Measurements from ENCODE around the gene SRD5A3.
"Not testable (repeated sequence)": the region's sequence is repeated elsewhere in the genome, so short reads cannot be mapped to it uniquely, and the experiment has no call there.

Gene SRD5A3

GRCh38 chr4:55346851-55347255 lies 811 bp downstream of the SRD5A3 start:
- Histone ChIP-seq H2AFZ (ENCODE audit: low read length, unreplicated experiment) (peak overlapping the region; percentile 81), H3K27me3 (ENCODE audit: insufficient read depth, low read length) (no peaks in the 10 kb centered on the region), H3K4me1 (ENCODE audit: control insufficient read depth, insufficient read depth, low read length, unreplicated experiment) (peaks cover 35% of the 10 kb centered on the region), H3K79me2 (ENCODE audit: control insufficient read depth, insufficient read depth, low read length, unreplicated experiment) (peaks cover 30% of the 10 kb centered on the region), H3K4me3 (ENCODE audit: low read depth, low read length) (peak overlapping the region; percentile 95), H3K27ac (ENCODE audit: low read depth, low read length) (peak overlapping the region; percentile 73), H3K36me3 (ENCODE audit: insufficient read depth, low read length) (0 out of 2 replicates have a peak, but pooled peaks cover 3% of the 10 kb centered on the region)

- H3K36me3 ChIP-seq (ENCODE audit: insufficient read depth, low read length): peaks cover 11% of the 10 kb centered on the region; the same call in 1 of the 2 replicates
- peak overlapping the region; percentile 50 for H3K27ac ChIP-seq (ENCODE audit: low read depth, low read length)
- H3K79me2 ChIP-seq (ENCODE audit: control insufficient read depth, insufficient read depth, low read length, unreplicated experiment): peaks cover 30% of the 10 kb centered on the region
- H3K4me1 ChIP-seq (ENCODE audit: control insufficient read depth, insufficient read depth, low read length, unreplicated experiment): peaks cover 35% of the 10 kb centered on the region
- H3K4me3 ChIP-seq (ENCODE audit: low read depth, low read length): peak overlapping the region; percentile 95
- no peaks in the 10 kb centered on the region for H3K27me3 ChIP-seq (ENCODE audit: insufficient read depth, low read length)
- H2AFZ ChIP-seq (ENCODE audit: low read length, unreplicated experiment): peak overlapping the region; percentile 25
Observed at GRCh38 chr4:55347610-55348228, 1.7 kb downstream of the SRD5A3 start.

GRCh38 chr4:55348466-55348865 lies 2.4 kb downstream of the SRD5A3 start:
- H3K4me1 ChIP-seq (ENCODE audit: control insufficient read depth, insufficient read depth, low read length, unreplicated experiment): peaks cover 35% of the 10 kb centered on the region
- peak overlapping the region; percentile 50 for H3K27ac ChIP-seq (ENCODE audit: low read depth, low read length)
- H2AFZ ChIP-seq (ENCODE audit: low read length, unreplicated experiment): peak overlapping the region; percentile 15
- H3K79me2 ChIP-seq (ENCODE audit: control insufficient read depth, insufficient read depth, low read length, unreplicated experiment): peaks cover 30% of the 10 kb centered on the region
- H3K4me3 ChIP-seq (ENCODE audit: low read depth, low read length): peak overlapping the region; percentile 95
- H3K36me3 ChIP-seq (ENCODE audit: insufficient read depth, low read length): peaks cover 16% of the 10 kb centered on the region; the same call in 1 of the 2 replicates
- no peaks in the 10 kb centered on the region for H3K27me3 ChIP-seq (ENCODE audit: insufficient read depth, low read length)

GRCh38 chr4:55350870-55351269 lies 4.8 kb downstream of the SRD5A3 start:
- H3K27ac ChIP-seq (ENCODE audit: low read depth, low read length); H3K4me3 ChIP-seq (ENCODE audit: low read depth, low read length); H3K27me3 ChIP-seq (ENCODE audit: insufficient read depth, low read length); H2AFZ ChIP-seq (ENCODE audit: low read length, unreplicated experiment): not testable (repeated sequence)
- H3K79me2 ChIP-seq (ENCODE audit: control insufficient read depth, insufficient read depth, low read length, unreplicated experiment): peaks cover 30% of the 10 kb centered on the region
- H3K4me1 ChIP-seq (ENCODE audit: control insufficient read depth, insufficient read depth, low read length, unreplicated experiment): peaks cover 35% of the 10 kb centered on the region
- H3K36me3 ChIP-seq (ENCODE audit: insufficient read depth, low read length): peaks cover 16% of the 10 kb centered on the region; the same call in 1 of the 2 replicates

GRCh38 chr4:55351824-55352223 lies 5.8 kb downstream of the SRD5A3 start:
- Histone ChIP-seq H3K4me1 (ENCODE audit: control insufficient read depth, insufficient read depth, low read length, unreplicated experiment) (peaks cover 37% of the 10 kb centered on the region), H3K4me3 (ENCODE audit: low read depth, low read length) (no peak overlapping the region), H3K79me2 (ENCODE audit: control insufficient read depth, insufficient read depth, low read length, unreplicated experiment) (peaks cover 29% of the 10 kb centered on the region), H3K36me3 (ENCODE audit: insufficient read depth, low read length) (peaks cover 16% of the 10 kb centered on the region; the same call in 1 of the 2 replicates), H3K27ac (ENCODE audit: low read depth, low read length) (no peak overlapping the region), H3K27me3 (ENCODE audit: insufficient read depth, low read length) (no peaks in the 10 kb centered on the region), H2AFZ (ENCODE audit: low read length, unreplicated experiment) (no peak overlapping the region)

- Histone ChIP-seq H3K4me1 (ENCODE audit: control insufficient read depth, insufficient read depth, low read length, unreplicated experiment) (peaks cover 37% of the 10 kb centered on the region), H3K27me3 (ENCODE audit: insufficient read depth, low read length) (no peaks in the 10 kb centered on the region), H3K79me2 (ENCODE audit: control insufficient read depth, insufficient read depth, low read length, unreplicated experiment) (peaks cover 20% of the 10 kb centered on the region), H3K36me3 (ENCODE audit: insufficient read depth, low read length) (peaks cover 16% of the 10 kb centered on the region; the same call in 1 of the 2 replicates), H3K4me3 (ENCODE audit: low read depth, low read length) (no peak overlapping the region), H3K27ac (ENCODE audit: low read depth, low read length) (no peak overlapping the region), H2AFZ (ENCODE audit: low read length, unreplicated experiment) (no peak overlapping the region)
Observed at GRCh38 chr4:55352726-55353125, 6.7 kb downstream of the SRD5A3 start.

GRCh38 chr4:55353228-55353747 lies 7.2 kb downstream of the SRD5A3 start:
- Histone ChIP-seq H3K4me1 (ENCODE audit: control insufficient read depth, insufficient read depth, low read length, unreplicated experiment) (peaks cover 37% of the 10 kb centered on the region), H3K36me3 (ENCODE audit: insufficient read depth, low read length) (peaks cover 16% of the 10 kb centered on the region; the same call in 1 of the 2 replicates), H3K79me2 (ENCODE audit: control insufficient read depth, insufficient read depth, low read length, unreplicated experiment) (peaks cover 15% of the 10 kb centered on the region)
- H3K27ac ChIP-seq (ENCODE audit: low read depth, low read length); H3K4me3 ChIP-seq (ENCODE audit: low read depth, low read length); H2AFZ ChIP-seq (ENCODE audit: low read length, unreplicated experiment); H3K27me3 ChIP-seq (ENCODE audit: insufficient read depth, low read length): not testable (repeated sequence)

- Histone ChIP-seq H3K27me3 (ENCODE audit: insufficient read depth, low read length) (no peaks in the 10 kb centered on the region), H3K4me1 (ENCODE audit: control insufficient read depth, insufficient read depth, low read length, unreplicated experiment) (peaks cover 36% of the 10 kb centered on the region), H3K36me3 (ENCODE audit: insufficient read depth, low read length) (peaks cover 16% of the 10 kb centered on the region; the same call in 1 of the 2 replicates), H2AFZ (ENCODE audit: low read length, unreplicated experiment) (no peak overlapping the region), H3K4me3 (ENCODE audit: low read depth, low read length) (no peak overlapping the region), H3K79me2 (ENCODE audit: control insufficient read depth, insufficient read depth, low read length, unreplicated experiment) (peaks cover 3% of the 10 kb centered on the region), H3K27ac (ENCODE audit: low read depth, low read length) (no peak overlapping the region)
Observed at GRCh38 chr4:55354648-55355047, 8.6 kb downstream of the SRD5A3 start.

- Histone ChIP-seq H3K4me3 (ENCODE audit: low read depth, low read length) (no peak overlapping the region), H3K36me3 (ENCODE audit: insufficient read depth, low read length) (peaks cover 16% of the 10 kb centered on the region; the same call in 1 of the 2 replicates), H3K79me2 (ENCODE audit: control insufficient read depth, insufficient read depth, low read length, unreplicated experiment) (no peaks in the 10 kb centered on the region), H2AFZ (ENCODE audit: low read length, unreplicated experiment) (no peak overlapping the region), H3K27ac (ENCODE audit: low read depth, low read length) (no peak overlapping the region), H3K27me3 (ENCODE audit: insufficient read depth, low read length) (no peaks in the 10 kb centered on the region), H3K4me1 (ENCODE audit: control insufficient read depth, insufficient read depth, low read length, unreplicated experiment) (peaks cover 35% of the 10 kb centered on the region)
Observed at GRCh38 chr4:55355555-55355954, 9.5 kb downstream of the SRD5A3 start.

GRCh38 chr4:55356991-55357461 lies 11.0 kb downstream of the SRD5A3 start:
- Histone ChIP-seq H3K36me3 (ENCODE audit: insufficient read depth, low read length) (peaks cover 11% of the 10 kb centered on the region; the same call in 1 of the 2 replicates), H3K79me2 (ENCODE audit: control insufficient read depth, insufficient read depth, low read length, unreplicated experiment) (no peaks in the 10 kb centered on the region), H3K4me3 (ENCODE audit: low read depth, low read length) (no peak overlapping the region), H3K27ac (ENCODE audit: low read depth, low read length) (no peak overlapping the region), H3K27me3 (ENCODE audit: insufficient read depth, low read length) (no peaks in the 10 kb centered on the region), H2AFZ (ENCODE audit: low read length, unreplicated experiment) (no peak overlapping the region), H3K4me1 (ENCODE audit: control insufficient read depth, insufficient read depth, low read length, unreplicated experiment) (peaks cover 31% of the 10 kb centered on the region)

- no peaks in the 10 kb centered on the region for H3K36me3 ChIP-seq (ENCODE audit: insufficient read depth, low read length)
- peak overlapping the region; percentile 90 for H3K27ac ChIP-seq (ENCODE audit: low read depth, low read length)
- H3K27me3 ChIP-seq (ENCODE audit: insufficient read depth, low read length): no peaks in the 10 kb centered on the region
- peak overlapping the region; percentile 61; the same call in 1 of the 2 replicates for H3K4me3 ChIP-seq (ENCODE audit: low read depth, low read length)
- H2AFZ ChIP-seq (ENCODE audit: low read length, unreplicated experiment): no peak overlapping the region
- H3K79me2 ChIP-seq (ENCODE audit: control insufficient read depth, insufficient read depth, low read length, unreplicated experiment): no peaks in the 10 kb centered on the region
- H3K4me1 ChIP-seq (ENCODE audit: control insufficient read depth, insufficient read depth, low read length, unreplicated experiment): peaks cover 31% of the 10 kb centered on the region
Observed at GRCh38 chr4:55358246-55358645, 12.2 kb downstream of the SRD5A3 start.

All from ACC112 (cell line).